Stimulated activated CD4-positive, alpha-beta T cell treated with anti-CD3 and anti-CD28 coated beads, TNF-alpha, amount 100 ng/mL, for 1 hour (primary cell): ENCODE measurements around the gene SHISA2.

Source experiments
- DNase-seq, 3 donors: peaks; one replicate each; pipeline ENCODE4 v3.0.0-alpha.2; 2020; ENCODE audit warnings: low read depth in 3 of 3, low spot score in 1 of 3

The SHISA2 gene

DNA sequence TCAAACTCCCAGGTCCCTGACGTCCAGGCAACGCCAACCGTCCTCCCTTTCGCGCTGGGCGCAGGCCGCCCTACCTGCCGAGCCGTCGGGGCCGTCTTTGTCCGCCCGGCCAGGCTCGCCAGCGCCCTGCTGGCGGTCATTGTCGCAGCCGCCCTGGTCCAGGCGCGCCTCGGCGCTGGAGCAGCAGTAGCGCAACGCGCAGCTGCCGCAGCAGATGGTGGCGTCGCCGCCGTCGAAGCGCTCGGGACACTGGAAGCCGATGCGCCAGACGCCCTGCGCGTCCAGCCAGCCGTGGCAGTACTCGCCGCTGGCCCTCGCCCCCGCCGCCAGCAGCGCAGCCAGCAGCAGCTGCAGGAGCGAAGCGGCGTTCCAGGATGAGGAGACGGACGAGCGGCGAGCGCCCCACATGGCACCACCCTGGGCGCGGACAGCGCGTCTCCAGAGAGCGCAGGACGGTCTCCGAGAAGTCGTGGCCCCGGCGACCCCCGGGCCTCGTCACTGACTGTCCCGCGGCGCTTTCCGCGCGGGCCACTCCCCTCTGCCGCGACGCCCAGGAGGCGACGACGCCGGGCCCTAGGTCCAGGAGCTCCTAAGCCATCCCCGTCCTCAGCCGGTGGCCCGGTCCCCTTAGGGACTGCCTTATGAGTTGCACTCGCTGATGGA, 1.1 kb downstream of the SHISA2 start:
- no peak for DNase-seq

DNA sequence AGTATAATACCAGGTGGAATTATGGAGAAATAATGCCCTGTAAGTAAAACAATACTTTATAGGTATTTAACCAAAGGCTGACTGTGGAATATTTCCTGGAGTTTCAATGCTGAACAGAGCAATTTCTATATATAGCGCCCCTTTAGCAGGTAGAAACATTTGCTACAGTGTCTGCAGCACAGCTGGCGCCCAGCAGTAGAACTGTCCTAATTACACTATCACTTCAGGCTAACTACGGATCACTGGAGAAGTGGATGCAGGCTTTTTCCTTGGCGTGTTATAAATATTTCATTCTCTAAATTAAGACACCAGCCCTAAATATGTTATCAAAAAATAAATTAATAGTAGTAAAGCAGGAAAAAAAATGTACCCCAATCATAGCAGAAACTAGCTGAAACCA, 3.1 kb downstream of the SHISA2 start:
- DNase-seq = no peak

DNA sequence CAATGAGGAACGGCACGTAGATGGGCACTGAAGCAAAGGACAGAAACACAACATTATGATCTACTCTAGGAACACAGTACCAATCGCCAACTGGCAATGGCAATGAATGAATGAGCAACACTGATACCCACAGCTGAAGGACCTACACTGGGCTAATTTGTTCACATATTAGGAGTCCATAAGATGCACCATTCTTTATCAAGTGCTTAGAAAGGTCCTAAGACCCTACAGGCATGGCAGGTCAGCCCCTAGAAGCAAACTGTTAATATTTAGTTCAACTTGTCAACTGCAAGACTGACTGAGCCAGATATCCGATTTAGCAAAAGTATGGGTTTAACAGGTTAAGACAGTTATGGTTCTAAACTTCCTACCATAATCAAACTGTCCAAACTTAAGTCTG, 4.8 kb downstream of the SHISA2 start:
- no peak for DNase-seq

DNA sequence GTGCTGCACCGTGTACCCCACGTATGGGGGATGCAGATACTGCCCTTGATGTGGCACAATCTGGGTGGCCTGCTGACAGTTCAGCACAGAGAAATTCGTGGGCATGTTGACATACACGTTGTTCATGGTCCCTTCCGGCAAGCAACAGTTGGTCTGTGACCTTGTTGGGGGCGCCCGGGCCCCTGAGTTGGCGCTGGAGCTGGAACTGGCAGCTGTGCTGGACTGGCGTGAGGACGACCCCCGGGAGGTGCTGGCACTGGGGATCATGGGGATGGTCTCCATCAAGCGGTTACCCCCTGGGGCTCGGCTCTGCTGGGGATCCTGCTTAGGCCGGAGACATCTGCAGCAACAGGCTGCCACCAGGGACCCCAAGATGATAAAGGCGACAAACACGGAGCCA, 5.2 kb downstream of the SHISA2 start:
- DNase-seq = no peak

DNA sequence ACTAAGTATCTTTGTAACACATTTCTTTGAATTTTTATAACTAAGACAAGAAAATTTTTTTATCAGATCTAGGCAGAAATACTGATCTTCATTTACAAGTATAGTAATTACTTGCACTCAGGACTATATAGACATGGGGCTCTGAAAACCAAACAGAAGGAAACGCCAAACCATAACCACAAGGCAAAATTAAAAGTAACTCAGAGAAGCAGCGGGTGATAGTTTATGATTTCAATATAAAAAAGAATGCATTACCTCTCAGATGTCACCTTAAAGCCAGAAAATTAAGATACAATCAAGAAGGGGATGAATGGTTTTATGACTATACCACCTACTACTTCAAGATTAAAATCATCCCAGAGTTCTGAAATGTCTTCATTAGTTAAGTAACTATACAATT, 6.7 kb downstream of the SHISA2 start:
- DNase-seq = no peak

DNA sequence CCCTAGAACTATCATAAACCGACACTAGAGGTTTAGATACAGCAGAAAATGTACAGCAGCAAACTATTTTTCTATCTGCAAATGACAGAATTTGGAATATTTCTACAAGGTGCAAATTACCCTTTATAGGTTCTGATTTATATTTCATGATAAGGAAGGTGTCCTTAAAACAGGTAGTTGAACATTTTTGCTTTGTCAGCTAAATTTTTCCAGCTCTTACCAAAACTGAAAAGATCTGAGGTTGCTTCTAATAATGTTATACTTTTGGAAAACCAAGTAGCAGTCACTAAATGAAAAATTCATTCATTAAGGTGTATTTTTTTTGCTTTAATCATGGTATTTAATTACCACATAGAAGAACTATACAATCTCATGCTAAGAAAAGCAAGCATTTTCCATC, 9.0 kb downstream of the SHISA2 start:
- no peak for DNase-seq

DNA sequence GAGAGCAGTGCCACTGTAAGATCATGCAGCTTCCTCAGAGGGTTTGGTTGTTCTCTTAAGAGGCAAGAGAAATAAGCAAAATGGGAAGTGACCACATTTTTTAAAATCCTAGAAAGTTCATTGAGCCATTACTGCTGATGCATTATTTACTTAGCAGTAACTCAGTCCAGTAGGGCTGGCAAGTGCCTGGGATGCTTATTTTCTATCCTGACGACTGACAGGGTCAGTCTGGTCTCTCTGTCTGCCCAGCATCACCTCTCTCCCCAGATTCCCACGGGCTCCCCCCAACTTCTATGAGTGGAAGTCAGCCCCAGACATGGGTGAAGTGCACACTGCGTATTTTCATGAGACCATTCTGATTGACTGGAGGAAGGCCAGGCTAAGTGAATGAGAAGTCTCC, 10.4 kb downstream of the SHISA2 start:
- DNase-seq = no peak

DNA sequence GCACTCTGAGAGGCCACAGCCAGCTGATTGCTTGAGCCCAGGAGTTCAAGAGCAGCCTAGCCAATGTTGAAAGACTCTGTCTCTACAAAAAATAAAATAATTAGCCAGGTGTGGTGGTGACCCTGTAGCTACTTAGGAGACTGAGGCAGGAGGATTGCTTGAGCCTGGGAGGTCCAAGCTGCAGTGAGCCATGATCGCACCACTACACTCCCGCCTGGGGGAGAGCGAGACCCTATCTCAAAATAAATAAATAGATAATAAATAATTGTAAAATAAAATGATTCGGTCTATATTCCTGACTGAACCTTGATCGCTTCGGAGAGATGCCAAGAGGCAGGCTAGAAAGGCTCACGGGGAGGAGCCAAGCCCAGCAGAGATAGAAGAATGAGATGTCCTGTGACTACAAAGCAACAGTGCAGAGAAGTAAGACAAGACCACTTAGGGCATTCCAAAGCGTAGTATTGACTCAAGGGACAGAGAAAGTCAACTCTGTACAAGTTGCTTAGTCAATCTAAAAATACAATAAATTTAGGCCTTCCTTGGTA, 12.8 kb downstream of the SHISA2 start:
- no peak for DNase-seq

DNA sequence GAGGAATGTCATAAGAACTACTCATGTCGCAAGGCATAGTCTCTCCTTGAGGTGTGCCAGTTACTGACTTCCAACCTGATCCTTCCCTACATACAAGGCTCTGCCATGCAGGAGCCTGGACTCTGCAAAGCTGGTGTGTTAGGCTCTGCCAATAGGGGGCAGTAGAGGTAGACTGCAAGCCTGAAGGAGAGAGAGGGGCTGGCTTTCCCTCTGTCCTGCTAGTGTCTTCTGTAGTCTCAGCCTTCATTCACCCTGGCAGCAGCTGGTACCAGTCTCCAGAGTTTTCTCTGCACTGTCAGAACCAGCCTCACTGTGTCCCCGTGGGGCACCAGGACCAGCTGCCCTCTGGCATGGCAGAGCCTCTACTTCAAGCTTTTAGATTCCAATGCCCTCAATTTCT, 14.5 kb downstream of the SHISA2 start:
- no peak for DNase-seq

DNA sequence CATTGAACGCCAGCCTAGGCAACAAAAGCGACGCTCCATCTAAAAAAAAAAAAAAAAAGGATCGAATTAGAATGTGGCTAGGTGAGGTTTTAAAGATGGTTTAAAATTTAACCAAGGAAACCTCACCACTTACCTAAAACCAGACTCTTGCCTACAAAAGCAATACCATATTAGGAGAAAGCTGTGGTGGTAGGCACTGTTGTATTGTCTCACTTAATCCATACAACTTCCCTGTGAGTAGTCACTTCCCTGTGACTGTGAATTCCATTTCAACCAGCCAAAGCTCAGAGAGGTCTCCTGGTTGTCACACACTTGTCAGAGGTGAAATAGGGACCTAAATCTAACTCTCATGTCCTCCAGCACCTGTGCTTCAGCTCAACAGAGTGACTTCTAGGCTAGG, 15.4 kb downstream of the SHISA2 start:
- DNase-seq = no peak

DNA sequence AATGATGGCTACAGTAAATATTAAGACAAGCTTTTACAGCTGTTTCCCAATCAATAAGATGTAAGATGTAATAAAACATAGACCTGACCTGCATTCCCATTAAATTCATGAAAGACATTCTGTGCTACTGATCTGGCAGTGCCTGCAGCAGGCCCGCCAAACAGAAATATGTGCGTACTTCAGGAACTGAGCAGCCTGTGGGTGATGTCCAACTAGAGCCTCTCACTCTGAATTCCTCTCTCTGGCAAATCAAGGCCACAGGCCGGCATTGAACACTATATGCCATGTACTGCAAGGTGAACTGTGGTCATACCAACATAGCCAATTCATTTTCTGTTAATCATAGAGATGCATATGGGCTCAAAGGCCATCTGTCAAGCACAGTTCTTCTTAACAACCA, 17.8 kb downstream of the SHISA2 start:
- no peak for DNase-seq

DNA sequence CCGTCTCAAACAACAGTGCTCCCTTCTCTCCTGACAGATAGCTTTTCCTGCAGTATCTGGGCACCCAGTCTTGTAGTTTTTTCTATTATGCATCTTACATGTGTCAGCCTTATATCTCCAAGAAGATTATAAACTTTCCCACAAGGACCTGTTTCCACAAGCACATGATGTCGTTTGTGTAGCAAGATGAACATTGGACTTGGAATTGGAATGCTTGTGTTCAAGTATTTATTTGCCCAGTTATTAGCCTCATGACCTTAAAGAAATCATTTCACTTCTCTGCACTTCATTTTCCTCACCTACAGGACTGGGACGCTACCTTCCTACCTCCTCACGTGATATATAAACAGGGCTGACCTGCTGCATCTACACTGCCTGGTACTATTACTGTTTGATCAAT, 21.5 kb downstream of the SHISA2 start:
- no peak for DNase-seq

DNA sequence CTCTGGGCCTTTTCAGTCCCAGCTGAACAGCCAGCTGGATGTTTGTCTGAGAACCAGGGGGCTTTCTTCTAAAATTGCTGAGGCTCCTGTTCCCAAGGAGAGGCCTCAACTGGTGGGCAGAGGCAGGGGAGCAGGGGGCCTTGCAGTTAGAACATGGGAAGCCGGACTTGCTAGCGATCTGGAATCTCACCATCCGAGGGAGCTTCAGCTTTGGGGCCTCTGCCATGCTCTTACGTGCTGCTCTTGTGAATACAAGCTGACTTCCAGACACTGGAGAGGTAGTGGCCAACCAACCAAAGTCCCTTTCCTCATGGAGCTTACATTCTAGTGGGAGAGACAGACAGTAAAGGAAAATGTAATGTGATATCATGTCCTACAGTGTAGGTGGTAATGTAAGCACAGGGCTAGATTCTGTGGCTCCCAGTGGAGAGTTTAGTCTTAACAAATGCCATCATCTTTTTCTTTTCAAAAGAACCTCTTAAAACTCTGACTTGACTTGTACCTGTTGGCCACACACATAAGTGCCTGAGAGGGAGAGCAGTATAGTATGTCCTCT, 22.2 kb downstream of the SHISA2 start:
- no peak for DNase-seq

DNA sequence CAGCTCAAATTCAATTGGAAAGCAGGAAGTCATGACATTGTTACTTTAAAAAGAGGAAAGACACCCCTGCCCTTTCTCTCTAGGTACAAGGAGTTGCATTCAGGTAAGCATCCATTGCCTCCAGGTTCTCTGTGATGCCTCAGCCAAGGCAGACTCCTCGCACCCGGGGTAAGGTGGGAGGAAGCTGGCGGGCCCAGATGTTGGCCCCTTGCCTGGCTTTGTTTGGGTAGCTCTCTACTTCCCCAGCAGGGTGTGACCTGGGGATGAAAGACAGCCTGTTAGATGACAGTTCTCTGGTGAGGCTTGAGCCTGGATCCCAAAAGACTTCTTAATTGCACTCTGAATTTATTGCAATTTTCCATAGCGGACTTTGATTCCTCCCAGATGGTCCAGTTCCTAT, 25.6 kb downstream of the SHISA2 start:
- DNase-seq = no peak

DNA sequence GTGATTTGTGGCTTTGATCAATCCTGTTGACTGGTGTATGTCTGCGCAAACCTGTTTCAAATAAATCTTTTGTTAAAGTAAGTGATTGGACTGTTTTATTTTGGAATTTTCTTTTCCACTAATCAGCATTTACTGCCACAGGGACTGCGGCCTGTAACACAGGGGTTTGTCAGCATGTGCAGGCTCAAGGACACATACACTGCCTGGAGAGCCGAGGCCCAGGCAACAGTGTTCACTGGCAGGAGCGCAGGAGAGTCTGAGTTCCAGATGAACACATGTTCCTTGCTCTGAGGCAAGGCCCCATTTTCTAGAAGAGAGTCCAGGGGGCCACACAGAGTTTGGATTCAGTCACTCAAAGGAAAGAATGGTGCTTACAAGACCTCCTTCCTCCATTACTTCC, 26.0 kb downstream of the SHISA2 start:
- DNase-seq = no peak

DNA sequence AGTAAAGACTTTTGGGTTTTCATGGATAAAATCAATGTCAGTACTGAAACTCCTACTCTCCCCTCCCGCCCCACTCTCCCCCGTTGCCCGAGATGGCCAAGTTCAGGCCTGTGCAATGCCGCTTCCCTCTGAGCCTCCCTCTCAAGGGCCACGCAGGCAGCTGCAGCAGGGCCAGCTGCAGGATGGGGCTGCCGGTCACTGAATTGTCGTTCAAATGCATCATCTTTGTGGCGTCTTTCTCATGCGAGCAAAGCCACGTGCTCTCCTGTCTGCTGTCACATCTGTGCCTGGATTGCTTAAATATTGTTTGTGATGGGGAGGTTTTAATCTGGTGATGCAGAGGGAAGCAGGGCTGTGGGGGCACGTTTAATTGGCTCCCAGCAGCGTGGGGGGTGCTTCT, 26.6 kb downstream of the SHISA2 start:
- DNase-seq = no peak

DNA sequence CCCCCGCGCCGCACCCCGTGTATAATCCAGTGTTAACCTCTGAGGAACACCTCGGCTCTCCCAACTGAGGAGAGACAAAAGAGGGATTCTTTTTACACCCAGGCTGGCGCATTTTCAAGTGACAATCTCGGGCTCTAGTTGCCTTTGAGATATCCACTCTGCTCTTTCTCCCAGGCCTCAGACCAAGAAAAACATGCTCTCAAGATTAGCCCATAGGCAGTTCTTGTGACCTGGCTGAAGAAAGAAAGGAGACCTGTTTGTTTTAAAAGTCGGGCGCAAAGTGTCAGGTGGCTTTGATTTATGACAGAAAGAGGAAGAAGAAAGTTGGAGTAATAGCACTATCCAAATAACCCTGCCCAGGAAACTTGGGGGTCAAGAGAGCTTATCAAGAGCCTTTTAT, 27.3 kb downstream of the SHISA2 start:
- no peak for DNase-seq

DNA sequence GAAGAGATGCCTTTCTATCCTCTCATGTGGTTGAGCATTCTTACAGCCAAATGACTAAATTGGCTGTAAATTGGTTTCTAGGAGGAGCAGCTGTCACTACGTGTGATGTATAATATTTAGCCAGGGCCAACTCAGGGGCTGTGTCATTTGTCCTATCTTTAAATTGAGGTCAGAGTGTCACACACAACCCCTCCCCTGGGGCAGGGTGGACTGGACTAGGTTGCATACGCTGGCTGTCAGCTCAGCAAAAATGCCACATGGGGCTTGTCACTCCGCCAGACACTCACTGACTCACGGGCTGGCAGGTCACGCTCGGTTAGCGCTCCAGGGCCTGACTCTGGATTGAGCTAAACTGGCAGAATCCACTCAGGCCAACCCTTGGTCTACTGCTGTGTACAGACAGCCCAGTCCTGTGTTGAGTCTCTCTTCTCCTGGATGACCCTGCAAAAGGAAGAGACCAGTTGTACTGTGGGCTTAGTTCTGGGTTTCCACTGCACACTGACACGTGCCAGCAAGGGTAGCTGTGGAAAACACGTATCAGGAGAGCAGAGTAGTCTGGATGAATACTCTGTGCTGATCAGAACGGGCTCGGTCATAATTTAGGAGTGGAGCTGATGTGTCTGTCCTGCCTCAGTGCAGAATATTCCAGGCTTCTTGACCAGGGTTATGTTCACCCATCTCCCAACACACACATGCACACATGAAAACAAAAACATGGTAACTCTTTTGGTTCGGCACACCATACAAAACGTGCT, 29.1 kb downstream of the SHISA2 start:
- no peak for DNase-seq

DNA sequence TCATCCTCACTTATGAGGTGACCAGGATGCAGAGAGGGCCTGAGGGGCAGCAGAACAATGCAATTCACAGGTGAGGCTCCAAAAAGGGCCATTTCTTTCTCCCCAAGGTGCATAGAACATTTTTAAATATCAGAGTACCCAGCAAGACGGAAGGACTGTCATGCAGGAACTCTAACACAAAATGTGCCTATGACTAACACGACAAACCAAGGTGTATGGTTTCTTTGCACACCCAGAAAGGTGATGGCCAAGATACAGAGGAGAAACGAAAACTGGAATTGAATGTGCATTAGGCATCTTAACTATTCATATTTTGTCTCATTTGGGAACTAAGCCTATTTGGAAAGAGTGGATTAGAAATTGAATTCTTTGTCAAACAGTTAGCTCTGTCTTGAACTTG, 29.9 kb downstream of the SHISA2 start:
- DNase-seq = no peak

DNA sequence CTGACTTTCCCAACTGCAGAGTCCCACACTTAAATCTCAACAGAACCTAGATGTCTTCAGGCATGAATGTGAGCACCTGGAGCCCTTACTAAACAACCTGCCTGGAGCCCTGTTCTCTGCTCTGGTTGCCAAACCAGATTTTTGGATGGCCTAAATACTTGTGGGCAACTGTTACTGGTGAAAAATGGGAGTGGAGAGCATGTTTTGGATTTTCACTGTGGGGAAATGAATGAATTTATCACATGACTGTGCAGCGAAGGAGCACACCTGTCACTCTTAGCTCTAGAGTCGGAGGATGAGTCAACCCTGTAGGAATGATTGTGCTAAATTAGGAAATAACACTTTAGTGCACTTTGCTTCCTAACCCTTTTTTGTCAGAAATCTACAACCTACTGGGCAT, 30.3 kb downstream of the SHISA2 start:
- no peak for DNase-seq

DNA sequence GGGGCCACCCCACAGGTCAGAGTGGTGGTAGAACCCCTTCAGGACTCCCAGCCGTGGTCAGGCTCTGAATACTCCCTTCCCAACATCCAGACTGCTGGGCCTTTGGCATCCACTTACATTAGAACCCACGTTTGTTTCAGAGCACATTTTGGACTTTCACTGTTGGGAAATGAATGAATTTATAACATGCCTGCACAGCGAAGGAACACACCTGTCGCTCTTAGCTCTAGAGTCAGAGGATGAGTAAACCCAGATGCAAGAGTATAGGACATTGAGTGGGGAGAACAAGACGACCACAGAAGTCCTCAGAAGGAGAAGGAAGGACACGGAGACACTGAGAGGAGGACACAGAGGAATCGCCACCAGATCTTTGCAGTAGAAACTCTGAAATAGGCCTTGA, 30.9 kb downstream of the SHISA2 start:
- DNase-seq = no peak
